GF-D8 (cell line): ENCODE data around the gene TMEM273.

Source experiments
- DNase-seq: peaks from one replicate; lab custom pipeline; 2025; lab: John Stamatoyannopoulos, UW

The TMEM273 gene

GRCh38 chr10:49140304-49141177 is 47.6 kb downstream of the TMEM273 start:
- DNase-seq: no peak

GRCh38 chr10:49139846-49140195 is 48.4 kb downstream of the TMEM273 start:
- no peak for DNase-seq

GRCh38 chr10:49139028-49139845 is 49.0 kb downstream of the TMEM273 start:
- no peak for DNase-seq

GRCh38 chr10:49138361-49138891 is 49.8 kb downstream of the TMEM273 start:
- no peak for DNase-seq

- no peak for DNase-seq
Measured at GRCh38 chr10:49136525-49136924, 51.7 kb downstream of the TMEM273 start.

- DNase-seq: peak; percentile 19
Measured at GRCh38 chr10:49135575-49136313, 52.4 kb downstream of the TMEM273 start.

- peak; percentile 28 for DNase-seq
Measured at GRCh38 chr10:49134327-49134726, 53.9 kb downstream of the TMEM273 start.

- no peak for DNase-seq
Measured at GRCh38 chr10:49133706-49134248, 54.4 kb downstream of the TMEM273 start, which contains the start of gene FAM170B. FAM170B (minus strand) TSS chr10:49134021; CDS start chr10:49133918, 103 bp downstream.

- no peak for DNase-seq
Measured at GRCh38 chr10:49132362-49132737, 55.8 kb downstream of the TMEM273 start.

- no peak for DNase-seq
Measured at GRCh38 chr10:49131507-49132361, 56.5 kb downstream of the TMEM273 start.

GRCh38 chr10:49129376-49129775 is 58.8 kb downstream of the TMEM273 start:
- no peak for DNase-seq

GRCh38 chr10:49128854-49129253 is 59.3 kb downstream of the TMEM273 start:
- no peak for DNase-seq

GRCh38 chr10:49123981-49124950 is 63.9 kb downstream of the TMEM273 start:
- no peak for DNase-seq

- DNase-seq: no peak
Measured at GRCh38 chr10:49120911-49121310, 67.3 kb downstream of the TMEM273 start.

GRCh38 chr10:49119746-49120145 is 68.4 kb downstream of the TMEM273 start:
- no peak for DNase-seq

- DNase-seq: no peak
Measured at GRCh38 chr10:49118430-49119074, 69.6 kb downstream of the TMEM273 start.

- no peak for DNase-seq
Measured at GRCh38 chr10:49117376-49118070, 70.7 kb downstream of the TMEM273 start.
